Stimulated activated CD4-positive, alpha-beta T cell treated with anti-CD3 and anti-CD28 coated beads, Interleukin-2, amount 100 ng/mL, for 24 hours (primary cell): ENCODE measurements around the gene SPATA31E1.
"Not testable (repeated sequence)": the region's sequence is repeated elsewhere in the genome, so short reads cannot be mapped to it uniquely, and the experiment has no call there.

Experiments
- DNase-seq, 2 donors: peaks; one replicate each; pipeline ENCODE4 v3.0.0-alpha.2; 2020

SPATA31E1 gene

DNA sequence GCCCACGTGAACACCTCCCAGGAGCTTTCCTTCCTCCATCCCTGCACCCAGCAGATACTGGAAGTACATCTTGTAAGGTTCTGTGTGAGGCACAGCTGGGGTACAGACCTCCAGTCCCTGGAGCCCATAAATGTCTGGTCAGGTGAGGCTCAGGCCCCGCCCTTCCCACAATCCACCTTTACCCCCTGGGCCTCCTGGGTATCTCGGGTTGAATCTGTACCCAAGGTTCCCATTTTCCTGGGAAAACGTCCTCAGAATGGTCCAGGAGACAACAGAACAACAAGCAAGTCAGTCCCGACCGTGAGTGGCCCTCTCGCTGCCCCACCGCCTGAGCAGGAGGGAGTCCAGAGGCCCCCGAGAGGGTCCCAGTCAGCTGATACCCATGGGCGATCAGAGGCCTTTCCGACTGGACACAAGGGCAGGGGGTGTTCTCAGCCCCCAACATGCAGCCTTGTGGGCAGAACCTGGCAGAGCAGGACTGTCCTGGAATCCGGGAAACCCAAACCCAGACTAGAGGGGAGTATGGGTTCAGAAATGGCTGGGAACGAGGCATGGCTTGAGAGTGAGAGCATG is 4.3 kb downstream of the SPATA31E1 start:
- DNase-seq: no peak

DNA sequence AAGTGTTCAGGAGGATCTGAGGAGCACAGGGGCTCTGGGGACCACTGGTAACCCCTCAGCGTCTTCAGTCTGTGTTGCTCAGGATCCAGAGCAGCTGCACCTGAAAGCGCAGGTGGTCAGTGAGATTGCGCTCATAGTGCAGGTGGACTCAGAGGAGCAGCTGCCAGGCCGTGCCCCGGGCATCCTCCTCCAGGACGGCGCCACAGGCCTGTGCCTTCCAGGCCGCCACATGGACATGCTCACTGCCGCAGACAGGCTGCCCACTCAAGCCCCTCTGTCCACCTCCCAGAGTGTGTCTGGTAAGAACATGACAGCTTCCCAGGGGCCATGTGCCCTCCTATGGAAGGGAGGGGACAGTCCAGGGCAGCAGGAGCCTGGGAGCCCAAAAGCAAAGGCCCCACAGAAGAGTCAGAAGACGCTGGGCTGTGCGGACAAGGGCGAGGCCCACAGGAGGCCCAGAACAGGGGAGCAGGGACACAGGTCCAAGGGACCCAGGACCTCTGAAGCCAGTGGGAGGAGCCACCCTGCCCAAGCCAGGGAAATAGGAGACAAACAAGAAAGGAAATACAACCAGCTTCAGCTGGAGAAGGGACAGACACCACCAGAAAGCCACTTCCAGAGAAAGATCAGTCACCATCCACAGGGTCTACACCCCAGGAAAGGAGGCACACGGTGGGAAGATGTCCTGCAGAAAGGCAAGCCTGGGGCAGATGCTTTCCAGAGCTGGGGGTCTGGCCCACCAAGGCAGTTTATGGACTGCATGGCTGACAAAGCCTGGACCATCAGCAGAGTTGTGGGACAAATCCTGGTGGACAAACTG is 5.2 kb downstream of the SPATA31E1 start:
- no peak for DNase-seq

DNA sequence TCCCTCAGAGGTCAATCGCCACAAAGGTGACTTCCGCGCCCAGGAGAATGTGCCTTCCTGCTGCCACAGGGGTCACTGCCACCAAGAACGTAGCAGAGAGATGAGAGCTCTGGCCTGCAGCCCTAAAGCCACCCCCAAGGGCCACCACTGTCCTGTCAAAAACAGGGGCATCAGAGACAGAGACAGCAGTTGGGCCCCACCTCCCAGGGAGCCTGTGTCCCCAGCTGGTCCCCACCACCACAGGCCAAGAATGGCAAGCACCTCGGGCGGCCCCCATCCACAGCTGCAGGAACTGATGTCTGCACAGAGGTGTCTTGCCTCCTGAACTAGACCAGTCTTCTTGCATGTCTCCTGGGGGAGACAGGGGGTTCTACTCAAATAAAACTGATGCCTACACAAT is 5.8 kb downstream of the SPATA31E1 start:
- DNase-seq: no peak

DNA sequence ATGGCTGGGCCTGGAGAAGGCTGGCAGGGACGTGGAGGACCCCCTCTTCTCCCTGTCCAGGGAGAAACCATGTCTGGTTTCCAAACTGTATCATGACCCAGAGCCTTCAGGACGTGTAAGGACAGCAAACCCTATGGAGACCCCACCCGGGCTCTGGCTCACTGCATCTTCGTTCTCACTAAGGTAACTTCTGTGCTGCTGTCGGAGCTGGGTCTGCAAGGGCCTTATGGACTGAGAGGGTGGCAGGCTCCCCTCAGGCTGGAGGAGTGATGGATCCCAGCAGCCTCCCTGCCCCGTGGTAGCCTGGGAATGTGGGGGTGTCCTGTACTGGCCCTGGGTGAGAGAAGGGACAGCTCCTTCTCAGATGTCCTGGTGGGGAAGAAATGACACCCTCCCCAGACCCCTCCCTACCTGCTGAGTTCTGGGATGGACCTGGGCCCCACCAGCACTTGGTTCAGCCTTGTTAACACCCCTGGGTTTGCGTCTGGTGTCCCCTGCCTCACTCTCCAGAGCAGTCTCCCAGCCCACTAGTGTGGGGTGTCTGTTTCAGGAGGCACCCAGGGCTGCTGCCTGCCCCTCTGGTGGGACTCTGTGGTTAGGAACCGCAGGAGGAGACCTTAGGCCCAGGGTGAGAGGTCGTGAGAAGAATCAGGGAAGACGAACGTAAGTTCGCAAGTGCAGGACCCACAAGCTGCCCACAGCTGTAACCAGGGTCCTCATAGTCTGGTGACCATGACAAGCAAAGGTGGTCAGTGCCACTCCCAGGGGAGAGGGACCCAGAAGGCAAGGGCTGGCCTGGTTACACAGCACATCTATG is 6.6 kb downstream of the SPATA31E1 start:
- DNase-seq: peak in 1 of 2 donors; percentile 13

DNA sequence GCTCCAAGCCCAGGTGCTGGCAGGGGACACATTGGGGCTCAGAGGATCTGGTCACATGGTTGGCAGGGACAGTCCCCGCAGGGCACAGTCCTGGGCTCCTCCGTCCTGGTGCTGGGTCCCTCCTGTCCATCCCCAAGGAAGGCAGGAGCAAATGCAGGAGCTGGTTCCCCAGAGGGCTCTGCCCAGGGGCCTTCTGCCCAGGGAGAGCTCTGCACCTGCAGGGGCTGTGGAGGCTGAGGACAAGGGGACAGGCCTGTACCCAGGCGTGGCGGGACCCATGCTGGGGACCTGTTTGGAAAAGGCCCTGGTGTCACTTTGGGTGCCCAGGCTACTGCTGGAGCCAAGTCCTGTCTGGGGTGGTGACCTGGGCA is 7.2 kb downstream of the SPATA31E1 start:
- no peak for DNase-seq

DNA sequence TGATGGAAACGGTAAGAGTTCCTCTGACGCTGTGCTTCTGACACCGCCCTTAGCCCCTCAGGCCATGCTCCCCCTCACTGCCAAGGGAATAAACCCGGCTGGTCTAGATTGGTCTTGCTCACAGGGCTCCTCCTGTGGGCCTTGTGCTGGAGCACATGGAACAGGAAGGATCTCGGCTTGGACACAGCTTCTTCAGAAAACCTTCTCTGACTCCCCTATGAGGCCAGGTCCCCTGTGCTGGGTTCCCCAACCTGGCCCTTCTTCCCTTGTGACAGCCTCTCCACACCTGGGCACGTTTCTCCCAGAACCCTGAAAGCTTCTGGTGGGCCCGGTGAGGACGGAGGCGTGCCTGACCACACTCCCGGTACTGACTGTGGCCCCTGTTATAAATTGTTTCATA is 8.2 kb downstream of the SPATA31E1 start:
- DNase-seq: no peak

DNA sequence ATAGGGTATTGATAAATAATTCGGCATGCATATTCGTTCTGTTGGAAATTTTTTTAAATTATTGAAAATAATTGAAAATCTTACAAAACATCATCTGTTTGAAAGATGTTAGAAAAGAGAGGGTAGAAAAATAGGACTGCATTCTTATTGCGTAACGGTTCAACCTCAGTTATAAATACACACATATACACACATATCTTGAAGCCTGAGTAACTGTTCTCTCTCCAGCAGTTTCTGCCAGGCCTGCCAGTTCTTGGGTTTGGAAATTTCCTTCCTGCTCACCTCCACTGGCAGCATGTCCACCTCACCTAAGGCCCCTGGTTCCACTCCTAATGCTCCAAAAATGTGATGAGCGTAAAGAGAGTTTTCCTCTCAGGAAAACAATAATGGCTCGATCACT is 9.1 kb downstream of the SPATA31E1 start:
- no peak for DNase-seq

DNA sequence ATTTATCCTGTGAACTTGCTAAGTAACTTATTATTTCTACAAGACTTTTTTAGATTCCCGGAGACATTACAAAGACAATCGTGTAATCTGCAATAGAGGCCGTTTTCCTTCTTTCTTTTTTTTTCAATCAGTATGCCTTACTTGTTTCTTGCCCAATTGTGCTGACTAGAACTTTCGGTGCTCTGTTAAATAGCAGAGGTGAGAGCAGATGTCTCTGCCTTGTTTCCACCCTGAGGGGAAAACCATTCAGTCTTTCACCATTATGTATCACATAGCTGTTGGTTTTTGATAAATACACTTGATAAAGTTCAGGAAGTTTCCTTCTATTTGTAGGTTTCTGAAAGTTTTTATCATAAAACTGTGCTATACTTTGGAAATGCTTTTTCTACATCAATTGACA is 10.3 kb downstream of the SPATA31E1 start:
- DNase-seq: no peak

DNA sequence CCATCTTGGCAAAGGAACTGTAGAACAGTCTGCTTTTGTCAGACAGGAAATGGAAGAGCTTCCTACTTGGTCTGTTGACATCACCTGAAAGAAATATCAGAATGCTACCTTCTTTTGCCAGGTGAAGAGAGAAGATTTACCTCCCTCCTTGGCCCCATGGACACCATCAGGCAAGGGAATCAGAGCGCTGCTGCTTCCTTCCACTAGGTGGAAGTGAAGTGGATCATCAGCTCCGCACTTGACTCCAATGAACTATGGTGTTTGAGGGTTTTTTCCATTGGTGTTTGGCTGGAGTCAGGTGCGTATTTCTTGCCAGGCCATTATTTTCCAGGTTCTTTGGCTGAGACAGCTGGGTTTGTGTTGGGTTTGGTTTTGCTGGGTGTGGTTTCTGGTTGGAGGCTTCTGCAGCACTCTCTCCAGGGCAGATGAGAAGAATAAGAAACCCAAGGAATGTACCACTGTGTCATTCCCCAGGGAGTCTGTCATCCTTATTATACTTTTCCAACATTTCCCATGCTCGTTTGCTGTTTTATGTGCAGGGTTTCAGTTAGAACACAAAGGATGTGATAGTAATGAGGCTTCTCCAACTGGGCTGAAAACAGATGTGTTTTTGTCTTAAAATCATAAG is 12.4 kb downstream of the SPATA31E1 start:
- no peak for DNase-seq

DNA sequence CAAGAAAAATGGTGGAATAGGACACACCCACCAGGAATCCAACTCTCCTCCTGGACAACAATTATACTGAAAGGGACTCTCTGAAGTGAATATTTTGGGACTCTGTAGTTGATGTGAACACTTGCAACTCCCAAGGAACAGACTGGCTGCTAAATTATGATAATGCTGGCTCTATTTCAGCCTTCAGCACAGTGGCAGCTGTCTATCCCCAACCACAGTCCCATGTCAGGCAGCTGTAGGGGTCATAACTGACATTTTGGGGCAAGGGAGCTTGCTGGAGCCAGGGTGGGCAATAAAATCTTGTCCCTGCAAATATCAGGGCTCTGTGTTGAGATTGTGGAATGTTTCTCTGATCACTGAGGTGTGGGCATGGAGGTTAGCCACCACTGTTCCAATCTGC is 14.2 kb downstream of the SPATA31E1 start:
- DNase-seq: no peak

DNA sequence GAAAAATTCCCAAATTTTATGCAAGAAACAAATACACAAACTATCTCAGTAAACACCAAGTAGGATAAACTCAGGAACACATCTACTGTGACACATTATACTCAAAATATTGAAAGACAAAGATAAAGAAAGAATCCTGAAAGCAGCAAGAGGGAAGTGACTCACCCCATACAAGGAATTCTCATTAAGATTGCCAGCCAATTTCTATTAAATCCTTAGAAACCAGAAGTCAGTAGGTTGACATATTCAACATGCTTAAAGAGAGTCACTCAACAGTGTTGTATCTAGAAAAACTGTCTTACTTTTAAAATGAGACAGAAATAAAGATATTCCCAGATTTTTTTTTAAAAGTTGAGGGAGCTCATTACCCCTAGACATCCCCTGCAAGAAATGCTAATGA is 15.5 kb downstream of the SPATA31E1 start:
- DNase-seq: no peak

DNA sequence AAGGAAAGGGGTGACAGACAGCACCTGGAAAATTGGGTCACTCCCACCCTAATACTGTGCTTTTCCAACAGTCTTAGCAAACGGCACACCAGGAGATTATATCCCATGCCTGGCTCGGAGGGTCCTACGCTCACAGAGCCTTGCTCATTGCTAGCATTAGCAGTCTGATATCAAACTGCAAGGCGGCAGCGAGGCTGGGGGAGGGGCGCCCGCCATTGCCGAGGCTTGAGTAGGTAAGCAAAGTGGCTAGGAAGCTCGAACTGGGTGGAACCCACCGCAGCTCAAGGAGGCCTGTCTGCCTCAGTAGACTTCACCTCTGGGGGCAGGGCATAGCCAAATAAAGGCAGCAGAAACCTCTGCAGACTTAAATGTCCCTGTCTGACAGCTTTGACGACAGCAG is 19.7 kb downstream of the SPATA31E1 start:
- DNase-seq: not testable (repeated sequence)

DNA sequence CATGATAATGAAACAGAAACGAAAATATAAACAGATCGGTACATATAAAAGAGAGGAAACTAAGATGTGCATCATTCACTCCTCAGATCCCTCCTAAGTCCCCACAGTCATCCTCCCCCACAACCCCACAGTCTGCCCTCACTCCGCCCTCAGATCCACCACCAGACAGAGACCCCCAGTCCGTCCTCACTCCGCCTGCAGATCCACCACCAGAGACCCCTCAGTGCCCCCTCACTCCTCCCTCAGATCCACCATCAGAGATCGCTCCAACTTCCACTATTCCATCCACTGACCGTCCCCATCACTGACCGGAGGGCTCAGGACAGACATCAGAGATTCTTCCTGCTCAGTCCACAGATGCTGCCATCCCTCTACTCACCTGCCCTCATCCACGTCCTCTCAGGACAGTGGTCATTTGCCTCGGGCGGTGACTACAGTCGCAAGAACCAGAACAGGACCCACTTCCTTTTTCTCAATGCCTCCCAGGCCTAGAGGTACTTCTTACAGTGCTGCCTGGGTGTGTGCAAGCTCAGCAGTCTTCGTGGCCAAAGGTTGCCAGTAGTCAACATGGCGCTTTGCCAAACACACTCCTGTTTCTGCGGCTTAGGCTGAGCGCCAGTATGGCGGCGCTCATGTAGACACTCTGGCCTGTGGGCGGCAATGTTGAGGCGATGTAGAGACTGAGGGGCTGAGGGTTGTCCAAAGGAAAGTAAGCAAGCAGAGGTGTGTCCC is 26.8 kb downstream of the SPATA31E1 start:
- no peak for DNase-seq

DNA sequence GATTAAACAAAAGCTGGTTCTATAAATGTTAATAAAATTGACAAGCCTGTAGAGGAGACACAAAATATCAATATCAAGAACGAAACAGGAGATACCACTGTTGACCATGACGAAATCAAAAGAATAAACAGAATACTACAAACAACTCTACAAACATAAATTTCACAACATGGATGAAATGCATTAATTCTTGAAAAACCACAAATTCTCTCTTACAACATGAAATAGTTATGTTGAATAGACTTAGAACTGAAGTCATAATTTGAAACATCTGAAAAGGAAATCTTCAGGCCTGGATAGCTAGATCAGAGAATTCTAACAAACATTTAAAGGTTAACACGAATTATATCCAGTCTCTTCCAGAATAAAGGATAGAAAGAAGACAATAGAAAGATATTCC is 28.1 kb downstream of the SPATA31E1 start:
- DNase-seq: no peak

DNA sequence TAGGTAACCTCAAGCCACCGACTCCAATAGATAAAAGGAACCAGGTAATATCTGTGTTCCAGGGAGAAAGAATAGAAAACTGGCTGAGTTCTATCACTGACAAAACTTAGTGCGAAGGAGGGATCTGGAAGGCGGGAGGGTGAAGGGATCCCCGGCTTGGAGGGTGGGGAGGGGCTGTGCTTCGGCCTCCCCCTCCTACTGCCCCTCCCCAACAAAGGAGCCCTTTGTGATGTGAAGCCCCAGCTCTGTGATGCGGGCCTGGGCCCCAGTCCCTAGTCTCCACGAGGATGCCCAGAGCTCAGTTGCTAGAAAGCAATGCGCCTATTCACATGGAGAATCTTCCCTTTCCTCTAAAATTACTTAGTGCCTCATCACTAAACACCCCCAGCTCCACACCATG is 35.0 kb downstream of the SPATA31E1 start, which contains the start of gene SPATA31C1:
SPATA31C1 (plus strand) TSS at position 301 of the 400 bp plus-strand sequence.
- DNase-seq: not testable (repeated sequence)

DNA sequence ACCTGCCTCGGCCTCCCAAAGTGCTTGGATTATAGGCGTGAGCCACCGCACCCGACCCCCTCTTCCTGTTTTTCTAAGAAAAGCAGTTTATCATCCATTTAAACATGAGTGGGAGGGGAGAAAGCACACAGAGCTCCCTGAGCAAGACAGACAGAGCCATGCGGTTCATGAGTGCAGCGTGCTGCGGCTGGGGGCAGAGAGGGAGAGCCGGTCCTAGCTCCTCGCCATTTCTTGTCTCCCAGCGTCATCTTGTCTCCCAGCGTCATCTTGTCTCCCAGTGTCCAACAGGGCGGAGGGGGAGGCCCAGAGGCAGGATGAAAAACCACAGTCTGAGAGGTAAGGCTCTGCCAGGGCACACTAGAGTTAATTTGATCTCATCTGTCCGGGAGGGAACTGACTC is 36.3 kb downstream of the SPATA31E1 start:
- DNase-seq: not testable (repeated sequence)

DNA sequence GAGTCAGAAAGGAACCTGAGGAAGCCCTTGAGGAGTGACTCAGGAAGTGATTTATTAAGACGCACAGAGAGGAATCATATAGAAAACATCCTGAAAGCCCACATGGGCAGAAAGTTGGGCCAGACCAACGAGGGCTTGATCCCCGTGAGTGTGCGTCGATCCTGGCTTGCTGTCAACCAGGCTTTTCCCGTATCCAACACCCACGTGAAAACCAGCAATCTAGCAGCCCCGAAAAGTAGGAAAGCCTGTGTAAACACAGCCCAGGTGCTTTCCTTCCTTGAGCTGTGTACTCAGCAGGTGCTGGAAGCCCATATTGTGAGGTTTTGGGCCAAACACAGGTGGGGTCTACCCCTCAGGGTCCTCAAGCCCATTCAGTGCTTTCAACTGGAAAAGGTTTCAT is 38.9 kb downstream of the SPATA31E1 start:
- DNase-seq: not testable (repeated sequence)

DNA sequence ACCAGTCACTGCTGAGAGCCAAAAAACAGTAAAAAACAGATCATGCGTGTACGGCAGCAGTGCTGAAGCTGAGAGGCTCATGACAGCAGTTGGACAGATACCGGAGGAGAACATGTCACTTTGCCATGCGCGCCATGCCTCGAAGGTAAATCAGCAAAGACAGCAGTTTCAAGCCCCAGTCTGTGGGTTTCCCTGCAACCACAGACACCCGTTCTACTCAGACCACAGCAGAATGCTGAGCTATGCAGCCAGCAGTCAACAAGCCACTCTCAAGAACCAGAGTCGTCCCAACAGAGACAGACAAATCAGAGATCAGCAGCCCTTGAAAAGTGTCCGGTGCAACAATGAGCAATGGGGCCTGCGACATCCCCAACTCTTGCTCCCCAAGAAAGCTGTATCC is 40.3 kb downstream of the SPATA31E1 start:
- DNase-seq: peak in 1 of 2 donors; percentile 17

DNA sequence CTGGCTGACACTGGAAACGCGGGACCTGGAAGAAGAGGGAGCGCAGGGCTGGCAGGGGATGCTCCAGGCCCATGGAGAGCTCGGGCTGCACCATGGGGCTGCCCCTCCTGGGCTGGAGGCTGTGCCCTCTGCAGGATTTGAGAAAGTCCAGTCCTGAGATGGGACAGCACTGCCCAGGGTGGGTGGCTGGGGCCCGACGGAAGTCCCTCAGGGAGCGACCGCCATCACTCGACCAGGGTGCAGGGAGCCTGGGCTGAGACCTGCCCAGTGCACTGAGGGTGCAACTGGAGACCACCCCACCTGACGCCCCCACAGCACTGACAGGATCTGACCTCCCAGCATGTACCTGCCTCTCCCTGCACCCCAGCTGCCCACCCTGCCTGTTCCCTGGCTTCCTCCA is 42.2 kb downstream of the SPATA31E1 start:
- DNase-seq: not testable (repeated sequence)

DNA sequence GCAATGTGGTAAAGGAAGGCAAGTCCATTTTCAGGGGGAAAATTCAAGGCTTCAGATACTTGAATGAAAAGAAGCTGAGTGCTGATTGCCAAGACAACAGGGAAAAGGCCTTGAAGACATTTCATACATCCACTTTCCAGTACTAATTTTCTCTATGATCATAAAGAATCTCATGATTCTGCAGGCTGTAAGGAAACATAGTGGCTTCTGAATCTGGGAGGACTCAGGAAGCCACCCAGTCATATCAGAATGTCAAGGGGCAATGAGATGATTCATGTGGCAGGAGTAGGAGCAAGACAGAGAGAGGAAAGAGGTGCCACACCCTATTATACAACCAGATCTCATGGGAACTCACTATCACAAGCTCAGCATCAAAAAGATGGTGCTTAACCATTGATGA is 46.5 kb downstream of the SPATA31E1 start:
- not testable (repeated sequence) for DNase-seq

DNA sequence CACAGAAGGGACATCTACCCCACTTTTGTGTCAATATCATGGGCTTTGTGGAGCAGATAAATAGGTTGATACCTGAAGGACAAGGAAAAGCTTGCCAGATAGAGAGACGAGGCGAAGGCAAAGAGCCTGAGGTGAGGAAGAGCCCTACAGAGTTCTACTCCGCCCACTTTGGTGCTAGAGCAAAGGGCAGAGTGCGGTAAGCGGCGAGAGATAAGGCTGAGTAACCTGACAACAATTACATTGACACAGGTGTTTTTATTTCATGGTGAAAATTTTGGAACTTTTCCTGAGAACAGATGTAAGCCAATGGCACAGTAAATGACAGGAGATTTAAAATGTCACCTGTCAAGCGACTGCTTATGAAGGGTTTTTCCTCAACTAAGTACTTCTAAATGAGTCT is 51.8 kb downstream of the SPATA31E1 start:
- DNase-seq: not testable (repeated sequence)

DNA sequence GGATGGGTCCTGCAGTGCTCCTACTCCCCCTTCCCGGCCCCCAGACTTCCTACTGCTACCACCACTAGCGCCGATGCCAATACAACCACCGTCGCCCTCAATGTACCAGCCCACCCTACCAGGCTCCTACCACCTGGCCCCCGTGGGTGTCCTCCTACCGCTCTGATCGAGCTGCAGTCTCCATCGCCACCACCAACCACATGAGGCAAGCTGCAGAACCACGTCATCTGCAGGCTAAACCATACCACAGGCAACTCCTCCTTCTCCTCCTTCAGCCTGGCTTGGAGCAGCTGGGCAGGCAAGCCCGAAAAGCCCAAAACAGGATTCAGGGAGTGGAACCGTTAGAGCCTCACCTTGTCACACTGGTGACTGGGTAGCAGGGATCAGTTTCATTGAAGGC is 54.7 kb downstream of the SPATA31E1 start:
- not testable (repeated sequence) for DNase-seq

DNA sequence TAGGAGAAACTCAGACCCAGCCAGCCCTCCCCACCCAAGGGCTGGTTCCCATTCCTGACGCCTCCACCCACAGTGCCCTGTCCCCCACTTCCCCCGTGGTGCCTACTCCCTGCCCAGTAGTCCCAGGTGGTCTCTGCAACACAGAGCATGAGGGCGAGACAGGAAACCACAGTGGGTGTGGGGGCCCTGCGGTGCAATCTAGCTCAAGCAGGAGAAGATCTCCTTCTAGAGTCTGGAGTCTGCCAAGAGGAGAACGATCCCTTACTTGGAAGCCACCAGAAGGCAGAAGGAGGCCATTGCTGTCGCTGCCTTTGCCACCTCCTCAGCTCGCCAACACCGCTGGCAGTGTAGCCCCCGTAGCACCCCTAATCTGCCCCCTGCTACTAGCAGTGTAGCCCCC is 55.2 kb downstream of the SPATA31E1 start:
- not testable (repeated sequence) for DNase-seq
